ENCODE data around the gene VSIG10L2.

VSIG10L2 gene

GRCh38 chr11:125932301-125932700 is 13.5 kb upstream of the VSIG10L2 start:
- Histone ChIP-seq H3K4me3 (replicated peaks; ENCODE audit: low read depth, low read length) (no peak overlapping the region), H3K27me3 (replicated peaks; ENCODE audit: control insufficient read depth, insufficient read depth, low read length) (no peaks in the 10 kb centered on the region; the same call in none of the 2 replicates), H3K36me3 (ENCODE audit: control insufficient read depth, insufficient read depth, low read length) (no peaks in the 10 kb centered on the region)
- DNase-seq (ENCODE audit: extremely low read depth, insufficient read length) = no peak
- TF ChIP-seq CTCF (IDR thresholded peaks at IDR 0.05; ENCODE audit: insufficient read depth, low read length, poor library complexity, severe bottlenecking) = no peak

- no peak for TF ChIP-seq CTCF (IDR thresholded peaks at IDR 0.05; ENCODE audit: insufficient read depth, low read length, poor library complexity, severe bottlenecking)
- H3K4me3 ChIP-seq (replicated peaks; ENCODE audit: low read depth, low read length) = no peak overlapping the region
- no peak for DNase-seq (ENCODE audit: extremely low read depth, insufficient read length)
- H3K27me3 ChIP-seq (replicated peaks; ENCODE audit: control insufficient read depth, insufficient read depth, low read length) = no peaks in the 10 kb centered on the region; the same call in none of the 2 replicates
- H3K36me3 ChIP-seq (ENCODE audit: control insufficient read depth, insufficient read depth, low read length) = no peaks in the 10 kb centered on the region
Observed at GRCh38 chr11:125933030-125933813, 12.6 kb upstream of the VSIG10L2 start.

GRCh38 chr11:125934473-125934872 is 11.4 kb upstream of the VSIG10L2 start:
- Histone ChIP-seq H3K4me3 (replicated peaks; ENCODE audit: low read depth, low read length) (no peak overlapping the region), H3K27me3 (replicated peaks; ENCODE audit: control insufficient read depth, insufficient read depth, low read length) (no peaks in the 10 kb centered on the region; the same call in none of the 2 replicates), H3K36me3 (ENCODE audit: control insufficient read depth, insufficient read depth, low read length) (no peaks in the 10 kb centered on the region)
- TF ChIP-seq CTCF (IDR thresholded peaks at IDR 0.05; ENCODE audit: insufficient read depth, low read length, poor library complexity, severe bottlenecking) = no peak
- DNase-seq (ENCODE audit: extremely low read depth, insufficient read length) = no peak

- DNase-seq (ENCODE audit: extremely low read depth, insufficient read length) = no peak
- H3K27me3 ChIP-seq (replicated peaks; ENCODE audit: control insufficient read depth, insufficient read depth, low read length) = no peaks in the 10 kb centered on the region; the same call in none of the 2 replicates
- TF ChIP-seq CTCF (IDR thresholded peaks at IDR 0.05; ENCODE audit: insufficient read depth, low read length, poor library complexity, severe bottlenecking) = no peak
- H3K4me3 ChIP-seq (replicated peaks; ENCODE audit: low read depth, low read length) = no peak overlapping the region
- no peaks in the 10 kb centered on the region for H3K36me3 ChIP-seq (ENCODE audit: control insufficient read depth, insufficient read depth, low read length)
Observed at GRCh38 chr11:125935056-125935455, 10.8 kb upstream of the VSIG10L2 start.

- Histone ChIP-seq H3K36me3 (ENCODE audit: control insufficient read depth, insufficient read depth, low read length) (no peaks in the 10 kb centered on the region), H3K4me3 (replicated peaks; ENCODE audit: low read depth, low read length) (no peak overlapping the region), H3K27me3 (replicated peaks; ENCODE audit: control insufficient read depth, insufficient read depth, low read length) (no peaks in the 10 kb centered on the region; the same call in none of the 2 replicates)
- no peak for DNase-seq (ENCODE audit: extremely low read depth, insufficient read length)
- TF ChIP-seq CTCF (IDR thresholded peaks at IDR 0.05; ENCODE audit: insufficient read depth, low read length, poor library complexity, severe bottlenecking) = no peak
Observed at GRCh38 chr11:125935618-125936199, 10.1 kb upstream of the VSIG10L2 start.

Measured in GM06990 (cell line).